Measurements from ENCODE around the gene CCDC102A.

- no peak for TF ChIP-seq CTCF (conservative IDR thresholded peaks at IDR 0.05 in 1 of 2, IDR thresholded peaks at IDR 0.05 in 1 of 2; ENCODE audit: extremely low read depth in 1 of 2, insufficient read depth in 1 of 2, low read depth in 1 of 2, low read length in 2 of 2)
- TF ChIP-seq EZH2 (IDR thresholded peaks at IDR 0.05; ENCODE audit: borderline replicate concordance, low read length), result no peak
Observed at GRCh38 chr16:57526498-57526897, 9.9 kb downstream of the CCDC102A start.

All from mammary epithelial cell (primary cell).